Suprapubic skin (tissue), 3 donors: ENCODE data around the gene SLC16A4.
A peak's percentile ranks its signal among the peaks of the same experiment; 100 is the strongest.

Source experiments
- CTCF ChIP-seq, 2 donors: fragments of 200-600 bp in 1 of 2; fragments of 450-650 bp in 1 of 2; sonication (generic) in 1 of 2; IDR thresholded peaks; one replicate each; pipeline ENCODE4 v1.5.1; 2016 to 2019; ENCODE audit warnings: antibody characterized with exemption in 2 of 2, mild to moderate bottlenecking in 1 of 2, moderate library complexity in 1 of 2
- POLR2AphosphoS5 ChIP-seq, 3 donors: sonication (generic); formaldehyde crosslinking; IDR thresholded peaks; one replicate each; pipeline ENCODE4 v1.6.1; 2017; ENCODE audit warnings: antibody characterized with exemption in 3 of 3

GRCh38 chr1:110338309-110338885 lies 52.4 kb downstream of the SLC16A4 start:
- TF ChIP-seq CTCF (IDR thresholded peaks at IDR 0.05), result peak; percentile 46 to 47
- peak in 2 of 3 donors; percentile 51 to 55 for TF ChIP-seq POLR2AphosphoS5 (IDR thresholded peaks at IDR 0.05)
